ES-I3 (cell line): Measurements from ENCODE around the gene ALG3.

Experiments used
- H3K36me3 ChIP-seq: 2 replicates; pipeline ENCODE4 v1.6.1; 2013; ENCODE audit warnings: mild to moderate bottlenecking, low read length, control low read depth, moderate library complexity; ENCODE audit not compliant: insufficient read depth
- H3K4me1 ChIP-seq: 2 replicates; pipeline ENCODE4 v1.6.1; 2013; ENCODE audit warnings: mild to moderate bottlenecking, control low read depth, low read length; ENCODE audit not compliant: insufficient read depth
- H3K9ac ChIP-seq: 2 replicates; pipeline ENCODE4 v1.6.1; 2013; ENCODE audit warnings: low read depth, mild to moderate bottlenecking, low read length, moderate library complexity
- H3K9me3 ChIP-seq: 2 replicates; pipeline ENCODE4 v1.6.1; 2013; ENCODE audit warnings: mild to moderate bottlenecking, low read length, moderate library complexity; ENCODE audit not compliant: control insufficient read depth, insufficient read depth

ALG3 gene

GRCh38 chr3:184211297-184211696 is 37.5 kb downstream of the ALG3 start:
- Histone ChIP-seq H3K9me3 (no peaks in the 10 kb centered on the region), H3K36me3 (no peaks in the 10 kb centered on the region), H3K9ac (no peak overlapping the region)

GRCh38 chr3:184209146-184209923 is 39.4 kb downstream of the ALG3 start:
- no peaks in the 10 kb centered on the region for H3K9me3 ChIP-seq
- no peaks in the 10 kb centered on the region for H3K36me3 ChIP-seq
- no peak overlapping the region for H3K9ac ChIP-seq
- H3K4me1 ChIP-seq = no peaks in the 10 kb centered on the region

More at GRCh38 chr3:184211297-184211696, 37.5 kb downstream of the ALG3 start:
- no peaks in the 10 kb centered on the region for H3K4me1 ChIP-seq

DNA sequence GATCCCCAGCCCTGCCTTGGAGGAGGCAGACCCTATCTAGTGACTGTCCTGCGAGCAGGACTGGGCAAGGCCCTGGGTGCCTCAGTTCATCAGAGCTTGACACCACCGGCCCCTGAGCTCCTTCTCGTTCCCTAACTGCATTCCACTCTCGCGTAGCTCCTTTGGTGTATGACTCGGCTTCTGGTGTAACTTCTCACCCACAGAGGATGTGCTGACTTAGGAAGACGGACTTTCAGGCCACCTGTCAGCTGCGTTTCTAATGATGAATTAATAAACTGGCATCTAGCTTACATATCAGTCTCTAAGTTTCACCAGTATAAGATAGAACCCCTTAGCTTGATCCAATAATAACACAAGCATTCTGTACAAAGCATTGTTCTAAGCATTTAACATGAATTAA is 45.2 kb downstream of the ALG3 start:
- no peak overlapping the region for H3K9ac ChIP-seq
- no peaks in the 10 kb centered on the region for H3K4me1 ChIP-seq
- H3K36me3 ChIP-seq = no peaks in the 10 kb centered on the region
- H3K9me3 ChIP-seq = no peaks in the 10 kb centered on the region

DNA sequence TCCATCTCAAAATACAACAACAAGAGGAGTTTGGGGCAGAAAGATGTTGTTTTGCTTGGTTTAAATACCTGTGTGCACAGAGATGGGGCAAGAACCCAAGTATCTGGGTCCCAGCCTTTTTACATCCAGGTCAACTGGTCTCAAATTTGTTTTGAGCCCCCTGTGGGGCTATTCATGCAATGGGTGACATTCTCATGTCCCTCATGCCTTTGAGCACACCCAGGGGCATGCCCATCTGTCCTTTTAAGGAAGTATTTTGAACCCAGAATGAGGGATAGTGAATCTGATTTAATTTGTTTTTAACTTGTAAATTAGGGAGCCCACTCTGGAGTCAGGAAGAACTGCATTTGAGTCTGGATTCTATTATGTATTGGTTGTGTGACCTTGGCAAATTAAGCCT is 47.9 kb downstream of the ALG3 start:
- Histone ChIP-seq H3K36me3 (no peaks in the 10 kb centered on the region), H3K4me1 (no peaks in the 10 kb centered on the region), H3K9me3 (no peaks in the 10 kb centered on the region), H3K9ac (no peak overlapping the region)

GRCh38 chr3:184198509-184198908 is 50.3 kb downstream of the ALG3 start:
- Histone ChIP-seq H3K36me3 (peaks cover 10% of the 10 kb centered on the region; the same call in 1 of the 2 replicates), H3K9ac (no peak overlapping the region), H3K4me1 (no peaks in the 10 kb centered on the region), H3K9me3 (no peaks in the 10 kb centered on the region)

DNA sequence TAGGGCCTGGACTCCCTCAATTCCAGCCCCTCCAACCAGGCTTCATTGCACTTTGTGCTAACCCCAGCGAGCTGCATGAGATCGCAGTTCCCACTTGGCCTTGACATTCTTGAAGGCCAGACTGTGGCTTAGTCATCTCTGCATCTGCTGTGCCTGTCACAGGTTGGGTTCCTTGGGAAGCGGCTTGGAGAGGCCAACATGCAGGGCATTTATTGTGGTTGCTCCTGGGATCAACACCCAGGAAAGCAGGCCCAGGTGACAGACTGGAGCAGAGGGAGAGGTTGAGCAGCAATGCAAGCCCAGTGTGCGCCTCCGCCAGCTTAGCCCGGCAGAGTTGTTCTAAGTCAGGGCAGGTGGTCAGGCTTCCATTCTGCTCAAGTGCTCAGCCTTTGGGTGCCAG is 52.2 kb downstream of the ALG3 start:
- no peak overlapping the region for H3K9ac ChIP-seq
- no peaks in the 10 kb centered on the region for H3K9me3 ChIP-seq
- no peaks in the 10 kb centered on the region for H3K4me1 ChIP-seq
- H3K36me3 ChIP-seq = peaks cover 14% of the 10 kb centered on the region; the same call in 1 of the 2 replicates

DNA sequence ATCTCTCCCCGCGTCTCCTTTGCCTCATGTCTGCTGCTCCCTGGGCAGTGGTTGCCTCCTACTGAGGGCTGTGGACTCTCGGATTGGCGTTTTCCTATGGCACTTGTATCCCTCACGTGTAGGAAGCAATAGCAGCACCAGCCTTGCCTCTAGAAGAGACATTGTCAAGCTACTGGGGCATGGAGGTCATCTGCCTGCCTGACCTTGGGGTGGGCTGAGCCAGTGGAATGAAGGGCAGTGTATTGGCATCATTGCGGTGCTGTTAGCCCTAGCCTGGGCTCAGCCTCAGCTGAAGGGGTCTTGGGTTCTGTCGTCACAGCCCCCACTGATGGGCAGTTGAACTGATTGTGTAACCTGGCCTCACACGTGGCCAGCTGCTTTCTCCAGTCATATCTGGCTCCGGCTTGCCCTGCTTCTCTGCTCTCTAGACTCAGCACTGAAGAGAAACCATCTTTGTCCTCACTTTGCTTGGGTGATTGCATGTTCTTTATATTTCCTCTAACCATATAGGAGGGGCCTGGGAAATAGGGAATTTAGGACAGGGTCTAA is 54.7 kb downstream of the ALG3 start:
- no peak overlapping the region for H3K9ac ChIP-seq
- peaks cover 22% of the 10 kb centered on the region for H3K36me3 ChIP-seq
- H3K4me1 ChIP-seq = no peaks in the 10 kb centered on the region
- no peaks in the 10 kb centered on the region for H3K9me3 ChIP-seq

- H3K9me3 ChIP-seq = no peaks in the 10 kb centered on the region
- H3K36me3 ChIP-seq = peaks cover 29% of the 10 kb centered on the region
- H3K9ac ChIP-seq = no peak overlapping the region
- H3K4me1 ChIP-seq = no peaks in the 10 kb centered on the region
Measured at GRCh38 chr3:184192889-184193288, 55.9 kb downstream of the ALG3 start.
